Cardiac fibroblast (primary cell): Measurements from ENCODE around the gene FHOD3.

Experiments
- DNase-seq, 2 donors: peaks; one replicate each; pipeline versions ENCODE4 v3.0.0 to v3.0.0-alpha.2; 2010; ENCODE audit warnings: low read depth in 2 of 2
- H3K4me3 ChIP-seq, 2 donors: replicated peaks in 1 of 2; 1 replicate in 1 of 2; 2 replicates in 1 of 2; pipeline ENCODE4 v1.5.1; 2011; ENCODE audit warnings: low read depth in 2 of 2, low read length in 2 of 2, mild to moderate bottlenecking in 2 of 2, moderate library complexity in 1 of 2
- CTCF ChIP-seq: IDR thresholded peaks from one replicate; pipeline ENCODE4 v1.5.1; 2011; ENCODE audit warnings: low read depth, mild to moderate bottlenecking, low read length, inconsistent platforms

Gene FHOD3

GRCh38 chr18:36316246-36316645 lies 18.7 kb downstream of the FHOD3 start:
- TF ChIP-seq CTCF: no peak
- H3K4me3 ChIP-seq: no peak overlapping the region
- DNase-seq: peak in 1 of 2 donors; percentile 48

- H3K4me3 ChIP-seq: no peak overlapping the region
- DNase-seq: peak; percentile 29 to 71
- TF ChIP-seq CTCF: no peak
Measured at GRCh38 chr18:36321658-36322407, 24.3 kb downstream of the FHOD3 start.

DNA sequence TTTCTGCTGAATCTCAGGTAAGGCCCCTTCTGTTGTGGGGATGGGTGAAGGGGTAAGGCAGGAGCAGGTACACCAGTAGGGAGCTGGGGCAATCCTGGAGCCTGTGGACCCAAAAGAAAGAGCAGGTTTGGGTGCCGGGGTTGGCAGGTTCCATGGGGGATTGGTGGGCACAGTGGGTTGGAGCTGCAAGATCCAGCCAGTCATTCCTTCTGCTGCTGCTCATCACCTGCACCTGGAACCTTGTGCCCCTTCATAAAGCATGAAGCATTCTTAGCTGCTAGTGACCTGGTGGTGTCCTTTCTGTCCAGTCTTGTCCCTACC lies 24.9 kb downstream of the FHOD3 start:
- TF ChIP-seq CTCF: no peak

GRCh38 chr18:36322734-36323133 lies 25.2 kb downstream of the FHOD3 start:
- DNase-seq: no peak
- TF ChIP-seq CTCF: no peak
- H3K4me3 ChIP-seq: no peak overlapping the region

More for the DNA sequence above, 24.9 kb downstream of the FHOD3 start:
- no peak for DNase-seq
- no peak overlapping the region for H3K4me3 ChIP-seq

- no peak for DNase-seq
- TF ChIP-seq CTCF: no peak
Measured at GRCh38 chr18:36323421-36323820, 25.9 kb downstream of the FHOD3 start.

GRCh38 chr18:36325846-36326245 lies 28.3 kb downstream of the FHOD3 start:
- DNase-seq: no peak
- no peak overlapping the region for H3K4me3 ChIP-seq
- TF ChIP-seq CTCF: no peak

More at GRCh38 chr18:36323421-36323820, 25.9 kb downstream of the FHOD3 start:
- H3K4me3 ChIP-seq: no peak overlapping the region

DNA sequence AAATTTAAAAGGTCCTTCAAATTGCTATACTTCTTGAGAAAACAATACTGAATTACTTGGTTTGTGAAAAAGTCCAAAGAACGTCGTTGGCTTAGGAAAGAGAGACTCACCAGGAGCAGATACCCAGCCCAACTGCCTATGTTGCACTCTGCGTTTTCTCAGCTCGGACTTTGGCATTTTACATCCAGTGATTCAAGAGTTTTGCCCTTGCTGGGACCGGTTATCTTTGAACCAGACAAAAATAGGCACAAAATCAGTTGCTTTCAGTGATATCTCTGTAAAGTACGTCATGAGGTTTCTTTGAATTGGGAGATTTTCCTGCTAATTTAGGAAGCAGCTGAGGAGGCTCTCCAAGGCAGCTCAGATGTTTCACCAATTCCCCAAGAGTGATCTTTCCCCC lies 29.3 kb downstream of the FHOD3 start:
- no peak for TF ChIP-seq CTCF
- peak in 1 of 2 donors; percentile 63 for DNase-seq
- H3K4me3 ChIP-seq: no peak overlapping the region
